Activated CD4-positive, alpha-beta T cell treated with anti-CD3 and anti-CD28 coated beads, Interleukin-2, amount 10 ng/mL, durations not matched to agents 24 days and 14 days (primary cell): ENCODE results near the gene OSBPL6. TPM values are rescaled to one million over a fixed set of nuclear protein-coding genes. Genes with fewer than 3 reads are reported as not detected.

Experiments used
- DNase-seq: peaks from one replicate; pipeline ENCODE4 v3.0.0; 2022
- H3K27ac Mint-ChIP-seq: one replicate; pipeline ENCODE4 v1.8.0; 2022; ENCODE audit warnings: mild to moderate bottlenecking, mixed read lengths
- H3K27me3 Mint-ChIP-seq: one replicate; pipeline ENCODE4 v1.8.0; 2022; ENCODE audit warnings: mixed read lengths
- H3K36me3 Mint-ChIP-seq: one replicate; pipeline ENCODE4 v1.8.0; 2022; ENCODE audit warnings: low read depth, mild to moderate bottlenecking, mixed read lengths
- H3K4me1 Mint-ChIP-seq: one replicate; pipeline ENCODE4 v1.8.0; 2021; ENCODE audit warnings: mixed read lengths
- H3K4me3 Mint-ChIP-seq: one replicate; pipeline ENCODE4 v1.8.0; 2022; ENCODE audit warnings: mild to moderate bottlenecking, moderate library complexity, mixed read lengths
- H3K9me3 Mint-ChIP-seq: one replicate; pipeline ENCODE4 v1.8.0; 2021; ENCODE audit warnings: mixed read lengths
- intact Hi-C: fragments of 100-400 bp; cut with micrococcal nuclease; formaldehyde crosslinking; loops from one replicate; pipeline ENCODE4 v1.15.1; 2023
- total RNA-seq: library from RNA; stranded (reverse); gene quantifications from 2 replicates; pipeline ENCODE4 v1.2.3, GENCODE V29; 2022

Gene OSBPL6
- total RNA-seq, 1 donor from 2014 or later = 1.1 TPM

- Mint-ChIP-seq H3K9me3 (no peaks in the 10 kb centered on the region), H3K4me3 (no peak overlapping the region), H3K4me1 (no peaks in the 10 kb centered on the region), H3K27me3 (peaks cover 9% of the 10 kb centered on the region), H3K36me3 (no peaks in the 10 kb centered on the region), H3K27ac (no peak overlapping the region)
- intact Hi-C loops = no loop called here
- DNase-seq = no peak
These were observed 64.6 kb downstream of the OSBPL6 start for GRCh38 chr2:178258916-178259315.

- DNase-seq = no peak
- intact Hi-C loops = no loop called here
- peaks cover 6% of the 10 kb centered on the region for H3K27me3 Mint-ChIP-seq
These were observed 69.0 kb downstream of the OSBPL6 start for GRCh38 chr2:178263159-178263860.

GRCh38 chr2:178264211-178264610 lies 69.9 kb downstream of the OSBPL6 start:
- Mint-ChIP-seq H3K27ac (no peak overlapping the region), H3K27me3 (peaks cover 4% of the 10 kb centered on the region)
- intact Hi-C loops = no loop called here

More at GRCh38 chr2:178263159-178263860, 69.0 kb downstream of the OSBPL6 start:
- Mint-ChIP-seq H3K4me3 (no peak overlapping the region), H3K27ac (no peak overlapping the region), H3K36me3 (no peaks in the 10 kb centered on the region), H3K4me1 (no peaks in the 10 kb centered on the region), H3K9me3 (no peaks in the 10 kb centered on the region)

GRCh38 chr2:178265851-178266250 lies 71.5 kb downstream of the OSBPL6 start:
- intact Hi-C loops = no loop called here

More at GRCh38 chr2:178264211-178264610, 69.9 kb downstream of the OSBPL6 start:
- Mint-ChIP-seq H3K36me3 (no peaks in the 10 kb centered on the region), H3K4me1 (no peaks in the 10 kb centered on the region), H3K4me3 (no peak overlapping the region), H3K9me3 (no peaks in the 10 kb centered on the region)
- no peak for DNase-seq

GRCh38 chr2:178266445-178266844 lies 72.1 kb downstream of the OSBPL6 start:
- intact Hi-C loops = no loop called here
- Mint-ChIP-seq H3K4me3 (no peak overlapping the region), H3K27ac (no peak overlapping the region), H3K27me3 (peaks cover 3% of the 10 kb centered on the region), H3K9me3 (no peaks in the 10 kb centered on the region), H3K4me1 (no peaks in the 10 kb centered on the region), H3K36me3 (no peaks in the 10 kb centered on the region)
- DNase-seq = no peak

More at GRCh38 chr2:178265851-178266250, 71.5 kb downstream of the OSBPL6 start:
- Mint-ChIP-seq H3K27ac (no peak overlapping the region), H3K36me3 (no peaks in the 10 kb centered on the region), H3K4me3 (no peak overlapping the region), H3K27me3 (peaks cover 3% of the 10 kb centered on the region), H3K4me1 (no peaks in the 10 kb centered on the region), H3K9me3 (no peaks in the 10 kb centered on the region)
- no peak for DNase-seq

GRCh38 chr2:178267660-178268059 lies 73.3 kb downstream of the OSBPL6 start:
- Mint-ChIP-seq H3K27me3 (peaks cover 8% of the 10 kb centered on the region), H3K4me3 (no peak overlapping the region), H3K4me1 (no peaks in the 10 kb centered on the region), H3K9me3 (no peaks in the 10 kb centered on the region), H3K27ac (no peak overlapping the region), H3K36me3 (no peaks in the 10 kb centered on the region)
- DNase-seq = no peak
- intact Hi-C loops = no loop called here

- no peak overlapping the region for H3K27ac Mint-ChIP-seq
- H3K4me3 Mint-ChIP-seq = no peak overlapping the region
- peaks cover 12% of the 10 kb centered on the region for H3K27me3 Mint-ChIP-seq
- no peak for DNase-seq
- no peaks in the 10 kb centered on the region for H3K4me1 Mint-ChIP-seq
- intact Hi-C loops = no loop called here
- no peaks in the 10 kb centered on the region for H3K36me3 Mint-ChIP-seq
- H3K9me3 Mint-ChIP-seq = no peaks in the 10 kb centered on the region
These were observed 74.1 kb downstream of the OSBPL6 start for GRCh38 chr2:178268435-178268834.

- H3K27me3 Mint-ChIP-seq = peaks cover 13% of the 10 kb centered on the region
- DNase-seq = no peak
- H3K27ac Mint-ChIP-seq = no peak overlapping the region
- H3K4me3 Mint-ChIP-seq = no peak overlapping the region
- H3K36me3 Mint-ChIP-seq = no peaks in the 10 kb centered on the region
- intact Hi-C loops = no loop called here
- H3K4me1 Mint-ChIP-seq = no peaks in the 10 kb centered on the region
- no peaks in the 10 kb centered on the region for H3K9me3 Mint-ChIP-seq
These were observed 75.3 kb downstream of the OSBPL6 start for GRCh38 chr2:178269438-178270224.

GRCh38 chr2:178270338-178270737 lies 76.0 kb downstream of the OSBPL6 start:
- no peak overlapping the region for H3K27ac Mint-ChIP-seq
- DNase-seq = no peak
- H3K4me3 Mint-ChIP-seq = no peak overlapping the region
- H3K27me3 Mint-ChIP-seq = peaks cover 16% of the 10 kb centered on the region
- H3K9me3 Mint-ChIP-seq = no peaks in the 10 kb centered on the region
- no peaks in the 10 kb centered on the region for H3K36me3 Mint-ChIP-seq
- H3K4me1 Mint-ChIP-seq = no peaks in the 10 kb centered on the region
- intact Hi-C loops = no loop called here

- no peaks in the 10 kb centered on the region for H3K4me1 Mint-ChIP-seq
- H3K4me3 Mint-ChIP-seq = no peak overlapping the region
- no peak overlapping the region for H3K27ac Mint-ChIP-seq
- DNase-seq = no peak
- peaks cover 19% of the 10 kb centered on the region for H3K27me3 Mint-ChIP-seq
- no peaks in the 10 kb centered on the region for H3K9me3 Mint-ChIP-seq
- no peaks in the 10 kb centered on the region for H3K36me3 Mint-ChIP-seq
- intact Hi-C loops = no loop called here
These were observed 76.8 kb downstream of the OSBPL6 start for GRCh38 chr2:178271094-178271493.

GRCh38 chr2:178271629-178272333 lies 77.5 kb downstream of the OSBPL6 start:
- Mint-ChIP-seq H3K27me3 (peaks cover 21% of the 10 kb centered on the region), H3K36me3 (no peaks in the 10 kb centered on the region), H3K9me3 (no peaks in the 10 kb centered on the region), H3K4me3 (no peak overlapping the region), H3K27ac (no peak overlapping the region), H3K4me1 (no peaks in the 10 kb centered on the region)
- DNase-seq = no peak
- intact Hi-C loops = no loop called here

- no peaks in the 10 kb centered on the region for H3K4me1 Mint-ChIP-seq
- no peak overlapping the region for H3K4me3 Mint-ChIP-seq
These were observed 79.6 kb downstream of the OSBPL6 start for GRCh38 chr2:178273787-178274360.

GRCh38 chr2:178275600-178275999 lies 81.3 kb downstream of the OSBPL6 start:
- intact Hi-C loops = no loop called here
- no peak overlapping the region for H3K27ac Mint-ChIP-seq
- H3K4me3 Mint-ChIP-seq = no peak overlapping the region
- H3K36me3 Mint-ChIP-seq = no peaks in the 10 kb centered on the region
- peaks cover 28% of the 10 kb centered on the region for H3K27me3 Mint-ChIP-seq
- H3K9me3 Mint-ChIP-seq = no peaks in the 10 kb centered on the region
- no peaks in the 10 kb centered on the region for H3K4me1 Mint-ChIP-seq
- DNase-seq = no peak

More at GRCh38 chr2:178273787-178274360, 79.6 kb downstream of the OSBPL6 start:
- H3K27ac Mint-ChIP-seq = no peak overlapping the region
- no peaks in the 10 kb centered on the region for H3K36me3 Mint-ChIP-seq
- DNase-seq = no peak
- intact Hi-C loops = no loop called here
- H3K27me3 Mint-ChIP-seq = peaks cover 26% of the 10 kb centered on the region
- H3K9me3 Mint-ChIP-seq = no peaks in the 10 kb centered on the region
